Activated T-helper 1 cell treated with Interleukin-2 at 50 U/mL for 16 hours (primary cell): ENCODE measurements around the gene ARGLU1.
"Not testable (repeated sequence)": the region's sequence is repeated elsewhere in the genome, so short reads cannot be mapped to it uniquely, and the experiment has no call there.

Source experiments
- DNase-seq: peaks from one replicate; pipeline ENCODE4 v3.0.0-alpha.2; 2020; ENCODE audit warnings: low read depth

Gene ARGLU1

GRCh38 chr13:106567474-106568298 lies at the start of gene ARGLU1:
ARGLU1 (minus strand) TSS chr13:106568137; CDS start chr13:106567919, 218 bp downstream.
- peak; percentile 93 for DNase-seq

GRCh38 chr13:106617561-106617960 lies 49.6 kb upstream of the ARGLU1 start:
- no peak for DNase-seq

DNA sequence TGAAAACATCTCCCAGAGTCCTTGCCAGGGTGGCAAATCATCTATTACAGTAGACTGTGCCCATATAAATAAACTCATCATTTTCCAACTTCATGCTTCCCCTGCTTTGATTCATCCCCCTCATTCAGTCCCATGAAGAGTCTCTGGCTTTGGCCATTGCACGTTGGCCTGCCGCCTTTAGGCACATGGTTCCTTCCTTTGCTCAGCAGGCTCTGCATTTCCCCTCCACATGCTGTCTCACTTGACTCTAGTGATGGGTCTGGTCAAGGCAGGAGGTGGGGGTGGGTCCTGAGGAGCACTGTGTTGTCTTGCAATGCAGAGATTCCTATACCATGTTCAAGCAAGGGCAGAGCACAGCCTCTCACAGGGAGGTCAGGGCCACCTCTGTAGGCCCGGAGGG lies 48.8 kb upstream of the ARGLU1 start:
- DNase-seq, result no peak

DNA sequence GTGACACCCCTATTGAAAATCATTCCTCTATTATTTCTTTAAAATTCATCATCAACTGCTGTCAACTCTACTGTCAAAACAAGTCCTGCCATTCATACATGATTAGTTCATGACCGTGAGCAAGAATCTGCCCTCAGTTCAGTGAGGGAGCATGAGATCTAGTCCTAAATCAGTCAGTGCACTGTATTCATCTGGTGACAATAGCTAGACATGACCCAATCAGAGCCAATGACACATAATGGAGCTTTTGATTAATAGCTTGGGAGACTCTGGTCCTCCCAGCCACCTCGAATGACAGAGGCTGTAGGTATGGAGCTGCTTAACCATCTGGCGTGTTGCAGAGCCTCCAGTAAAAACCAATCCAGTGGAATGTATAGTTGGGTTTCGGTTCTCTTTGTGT lies 46.9 kb upstream of the ARGLU1 start:
- no peak for DNase-seq

- DNase-seq, result no peak
Observed at GRCh38 chr13:106612688-106613087, 44.8 kb upstream of the ARGLU1 start.

DNA sequence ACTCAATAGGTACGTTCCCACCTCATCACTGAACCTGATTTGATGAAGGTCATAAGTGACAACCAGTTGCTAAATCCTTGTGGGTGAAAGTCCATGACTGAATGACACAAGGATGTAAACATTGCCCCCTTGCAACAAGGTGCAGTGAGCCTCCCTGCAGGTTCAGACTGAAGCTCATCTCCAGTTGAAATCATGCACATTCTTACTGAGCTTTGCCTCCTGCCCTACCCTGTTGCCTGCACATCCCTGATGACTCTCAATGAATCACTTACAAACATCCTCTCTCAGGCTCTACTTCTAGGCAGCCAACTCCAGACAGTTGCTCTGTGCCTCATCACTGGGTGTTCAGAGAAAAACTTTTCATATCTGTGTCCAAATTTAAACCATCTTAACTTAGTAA lies 42.5 kb upstream of the ARGLU1 start:
- DNase-seq, result no peak

- no peak for DNase-seq
Observed at GRCh38 chr13:106609116-106609515, 41.2 kb upstream of the ARGLU1 start.

GRCh38 chr13:106603546-106603945 lies 35.6 kb upstream of the ARGLU1 start:
- no peak for DNase-seq

GRCh38 chr13:106602178-106602577 lies 34.2 kb upstream of the ARGLU1 start:
- no peak for DNase-seq

DNA sequence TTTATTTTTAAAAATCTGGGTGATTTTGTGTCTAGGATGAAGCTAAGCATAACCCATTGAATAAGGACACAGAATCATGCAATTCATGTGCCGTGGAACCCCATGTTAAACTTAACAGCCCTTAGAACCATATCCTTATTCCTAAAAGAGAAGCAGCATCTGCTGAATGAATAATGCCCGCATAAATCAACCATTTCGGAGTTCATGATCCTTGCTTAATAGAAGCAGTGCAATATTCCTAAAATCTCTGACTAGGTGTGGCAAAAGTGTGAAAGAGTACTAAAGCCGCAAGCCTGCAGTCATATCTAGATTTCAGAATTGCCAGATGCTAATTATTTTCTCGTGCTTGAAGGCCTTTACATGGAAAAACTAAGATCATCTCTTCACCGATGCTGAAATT lies 33.6 kb upstream of the ARGLU1 start:
- DNase-seq, result no peak

DNA sequence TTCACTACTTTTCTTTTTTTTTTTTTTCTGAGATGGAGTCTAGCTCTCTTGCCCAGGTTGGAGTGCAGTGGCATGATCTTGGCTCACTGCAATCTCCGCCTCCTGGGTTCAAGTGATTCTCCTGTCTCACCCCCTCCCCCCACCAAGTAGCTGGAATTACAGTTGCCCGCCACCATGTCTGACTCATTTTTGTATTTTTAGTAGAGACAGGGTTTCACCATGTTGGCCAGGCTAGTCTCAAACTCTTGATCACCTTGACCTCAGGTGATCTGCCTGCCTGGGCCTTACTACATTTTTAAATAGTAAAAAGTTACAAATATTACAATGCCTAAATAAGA lies 32.8 kb upstream of the ARGLU1 start:
- DNase-seq, result not testable (repeated sequence)

- no peak for DNase-seq
Observed at GRCh38 chr13:106599875-106600797, 32.2 kb upstream of the ARGLU1 start.

DNA sequence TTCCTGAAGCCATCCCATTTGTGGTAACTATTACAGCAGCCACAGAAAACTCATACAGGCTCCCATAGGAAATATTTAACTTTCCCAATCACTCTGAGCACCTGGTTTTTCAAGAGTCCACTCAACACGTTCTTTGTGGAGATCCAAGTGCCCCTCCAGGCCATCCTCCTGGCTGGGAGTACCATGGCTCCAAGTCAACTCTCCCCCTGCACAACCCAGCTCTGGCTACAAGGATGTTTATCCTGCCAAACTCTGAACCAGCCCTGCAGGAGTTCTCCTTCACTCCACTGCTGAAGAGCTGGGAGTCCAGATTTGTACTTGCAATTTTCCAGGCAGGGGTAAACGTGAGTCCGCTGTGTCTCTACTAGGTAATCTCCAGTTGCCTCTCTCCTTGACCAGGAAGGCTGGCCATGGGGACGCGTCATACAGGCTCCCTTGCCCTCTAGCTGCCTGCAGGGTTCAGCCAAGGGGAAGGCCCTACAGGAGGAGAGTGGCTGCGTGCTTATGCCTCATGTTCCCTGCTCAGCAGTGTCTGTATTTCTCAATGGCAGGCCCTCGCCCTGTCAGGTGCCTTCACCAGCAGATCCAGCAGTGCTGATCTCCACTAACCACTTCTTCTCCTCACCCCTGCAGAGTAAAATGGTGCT lies 29.9 kb upstream of the ARGLU1 start:
- no peak for DNase-seq

DNA sequence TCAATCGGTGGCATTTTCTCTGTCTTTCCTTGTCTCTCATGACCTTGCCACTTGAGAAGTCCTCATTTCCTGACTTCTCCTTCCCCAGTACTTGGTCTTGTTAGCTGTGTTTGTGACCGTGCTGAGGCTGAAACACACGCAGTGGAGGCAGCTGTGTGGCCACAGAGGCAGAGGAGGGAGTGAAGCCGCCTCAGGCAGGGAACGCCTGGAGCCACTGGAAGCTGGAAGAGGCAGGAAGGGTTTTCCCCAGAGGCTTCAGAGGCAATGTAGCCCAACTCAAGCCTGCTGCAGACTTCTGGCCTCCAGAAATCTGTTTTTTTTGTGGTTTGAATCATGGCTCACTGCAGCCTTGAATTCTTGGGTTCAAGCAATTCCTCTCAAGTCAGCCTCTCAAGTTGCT lies 29.2 kb upstream of the ARGLU1 start:
- DNase-seq, result no peak

DNA sequence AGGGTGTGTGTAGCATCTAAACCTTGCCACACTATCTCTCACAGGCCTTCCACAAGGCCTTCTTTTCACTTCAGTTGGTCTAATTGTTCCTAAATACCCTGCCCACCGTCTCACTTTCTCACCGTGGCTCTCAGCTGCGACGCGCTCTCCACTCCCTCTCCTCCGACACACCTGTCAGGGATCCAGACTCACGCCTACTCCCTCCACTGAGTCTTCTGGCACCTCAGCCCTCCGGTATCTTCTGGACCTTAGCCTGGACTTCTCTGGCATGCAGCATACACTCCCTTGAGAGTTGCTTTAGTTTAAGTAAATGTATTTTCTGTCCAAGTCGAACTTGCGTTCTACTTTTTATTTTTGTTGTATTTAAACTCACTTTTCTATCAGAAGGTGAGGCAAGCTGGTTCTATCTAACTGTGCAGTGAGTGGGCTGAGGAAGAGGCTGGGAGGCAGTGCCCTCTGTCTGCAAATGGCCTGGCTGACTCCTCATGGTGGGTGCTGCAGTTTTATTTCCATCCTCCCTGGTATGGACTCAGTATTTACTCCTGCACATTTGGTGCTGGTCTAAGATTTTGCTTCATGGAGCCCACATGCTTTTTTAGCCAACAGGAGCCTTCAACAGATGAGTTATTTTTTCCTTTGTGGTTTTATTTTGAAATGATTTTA lies 28.5 kb upstream of the ARGLU1 start:
- DNase-seq, result no peak

GRCh38 chr13:106595625-106596024 lies 27.7 kb upstream of the ARGLU1 start:
- no peak for DNase-seq

GRCh38 chr13:106594980-106595379 lies 27.0 kb upstream of the ARGLU1 start:
- no peak for DNase-seq

GRCh38 chr13:106593132-106593531 lies 25.2 kb upstream of the ARGLU1 start:
- DNase-seq, result no peak

GRCh38 chr13:106591299-106591698 lies 23.4 kb upstream of the ARGLU1 start:
- DNase-seq, result no peak

DNA sequence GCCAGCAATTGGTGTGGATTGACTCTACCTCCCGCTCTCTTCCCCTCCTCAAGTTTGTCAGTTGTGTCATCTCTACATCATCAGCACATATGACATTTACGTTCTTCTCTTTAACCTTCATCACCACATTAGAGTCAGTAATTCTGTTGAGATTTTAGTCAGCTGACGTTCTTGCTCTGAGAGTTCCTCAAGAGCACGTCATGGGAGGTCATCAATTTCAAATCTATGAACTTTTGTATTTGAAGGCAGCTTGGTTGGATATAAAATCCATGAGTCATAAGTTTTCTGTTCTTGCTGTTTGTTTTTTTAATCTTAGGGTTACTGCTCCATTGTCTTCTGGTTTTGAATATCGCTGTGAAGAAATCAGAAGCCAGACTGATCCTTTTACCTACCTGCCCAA lies 21.8 kb upstream of the ARGLU1 start:
- no peak for DNase-seq

DNA sequence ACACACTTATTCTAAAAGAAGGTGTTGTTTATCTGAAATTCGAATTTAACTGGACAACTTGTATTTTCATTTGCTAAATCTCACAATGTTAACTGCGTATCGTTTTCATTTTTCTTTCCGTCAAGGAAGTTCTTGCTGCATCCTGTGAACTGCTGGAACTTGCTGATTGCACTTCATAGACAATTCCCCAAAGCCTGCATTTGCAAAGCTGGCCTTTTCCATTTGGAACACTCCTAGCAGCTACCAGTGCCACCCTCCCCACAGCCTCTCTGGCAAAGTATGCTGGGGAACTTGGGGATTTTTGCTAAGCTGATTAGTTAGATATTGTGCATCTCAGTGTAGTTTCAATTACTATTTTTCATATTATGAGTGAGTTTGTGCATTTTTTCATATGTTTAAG lies 20.4 kb upstream of the ARGLU1 start:
- DNase-seq, result no peak

GRCh38 chr13:106587787-106588186 lies 19.9 kb upstream of the ARGLU1 start:
- DNase-seq, result no peak
